SJSA1 (cell line): ENCODE measurements around the gene APOH. TPM values are rescaled to one million over a fixed set of nuclear protein-coding genes. Genes with fewer than 3 reads are reported as not detected.

Source experiments
- DNase-seq, 2 experiments: peaks; one replicate each; pipeline ENCODE4 v3.0.0-alpha.2; 2015 to 2020; ENCODE audit warnings: low spot score in 2 of 2, low read depth in 1 of 2
- H3K27ac ChIP-seq: fragments of 250-450 bp; sonication (Bioruptor Pico); 2 replicates; pipeline ENCODE4 v1.5.1; 2020; ENCODE audit warnings: mild to moderate bottlenecking, moderate library complexity
- H3K27me3 ChIP-seq: fragments of 250-450 bp; sonication (Bioruptor Pico); replicated peaks from 2 replicates; pipeline ENCODE4 v1.5.1; 2020; ENCODE audit warnings: mild to moderate bottlenecking, moderate library complexity
- H3K36me3 ChIP-seq: fragments of 250-450 bp; sonication (Bioruptor Pico); 2 replicates; pipeline ENCODE4 v1.5.1; 2020; ENCODE audit warnings: mild to moderate bottlenecking
- H3K4me1 ChIP-seq: fragments of 250-450 bp; sonication (Bioruptor Pico); replicated peaks from 2 replicates; pipeline ENCODE4 v1.6.1; 2021; ENCODE audit warnings: mild to moderate bottlenecking
- H3K4me3 ChIP-seq: fragments of 250-450 bp; sonication (Bioruptor Pico); 2 replicates; pipeline ENCODE4 v1.5.1; 2020; ENCODE audit warnings: mild to moderate bottlenecking
- H3K9me3 ChIP-seq: fragments of 250-450 bp; sonication (Bioruptor Pico); replicated peaks from 2 replicates; pipeline ENCODE4 v1.5.1; 2020; ENCODE audit warnings: mild to moderate bottlenecking
- total RNA-seq: library from RNA; depleted of rRNA; stranded (reverse); fragments of >200 nt; shearing (Covaris generic); gene quantifications from 2 replicates; pipeline ENCODE4 v1.2.3, GENCODE V29; 2014; rRNA removed

Gene APOH
- total RNA-seq, 1 experiment from 2014 or later: not detected

DNA sequence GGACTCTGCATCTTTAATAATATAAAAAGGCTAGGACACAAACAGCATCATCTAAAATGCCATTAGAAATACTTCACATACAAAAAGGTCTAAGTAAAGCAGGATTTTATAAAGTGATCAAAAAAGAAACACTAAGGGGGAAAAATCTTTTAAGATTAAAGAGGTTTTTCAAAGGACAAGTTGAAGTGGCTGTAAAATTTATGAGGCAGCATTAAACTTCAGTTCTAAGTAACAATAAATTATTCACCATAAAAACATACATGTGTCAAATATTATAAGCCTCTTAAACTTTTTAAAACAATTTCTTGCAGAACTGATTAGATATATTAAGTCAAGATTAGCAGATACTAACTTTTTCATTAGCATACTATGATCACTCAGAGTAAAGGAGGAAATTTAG, 58.0 kb downstream of the APOH start:
- no peaks in the 10 kb centered on the region for H3K4me1 ChIP-seq
- no peak overlapping the region for H3K4me3 ChIP-seq
- no peak overlapping the region for H3K27ac ChIP-seq
- no peak for DNase-seq
- no peaks in the 10 kb centered on the region for H3K27me3 ChIP-seq
- no peaks in the 10 kb centered on the region for H3K9me3 ChIP-seq
- peaks cover 22% of the 10 kb centered on the region for H3K36me3 ChIP-seq

DNA sequence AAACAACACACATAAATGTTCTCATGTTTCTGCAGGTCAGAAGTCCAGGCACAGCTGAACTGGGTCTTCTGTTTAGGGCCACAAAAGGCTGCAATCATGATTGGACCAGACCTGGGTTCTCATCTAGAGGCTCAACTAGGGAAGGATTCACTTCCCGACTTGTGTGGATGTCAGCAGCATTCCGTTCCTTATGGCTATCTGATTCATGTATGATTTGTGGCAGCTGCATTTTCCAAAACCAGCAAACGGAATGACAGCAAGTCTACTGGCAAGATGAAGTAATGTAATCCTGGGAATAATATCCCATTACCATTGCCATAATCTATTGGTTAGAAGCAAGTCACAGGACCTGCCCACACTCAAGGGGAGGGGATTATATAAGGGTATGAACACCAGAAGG, 59.4 kb downstream of the APOH start:
- Histone ChIP-seq H3K4me3 (no peak overlapping the region), H3K27me3 (no peaks in the 10 kb centered on the region), H3K36me3 (peaks cover 12% of the 10 kb centered on the region), H3K27ac (no peak overlapping the region), H3K4me1 (no peaks in the 10 kb centered on the region), H3K9me3 (no peaks in the 10 kb centered on the region)
- DNase-seq: no peak

DNA sequence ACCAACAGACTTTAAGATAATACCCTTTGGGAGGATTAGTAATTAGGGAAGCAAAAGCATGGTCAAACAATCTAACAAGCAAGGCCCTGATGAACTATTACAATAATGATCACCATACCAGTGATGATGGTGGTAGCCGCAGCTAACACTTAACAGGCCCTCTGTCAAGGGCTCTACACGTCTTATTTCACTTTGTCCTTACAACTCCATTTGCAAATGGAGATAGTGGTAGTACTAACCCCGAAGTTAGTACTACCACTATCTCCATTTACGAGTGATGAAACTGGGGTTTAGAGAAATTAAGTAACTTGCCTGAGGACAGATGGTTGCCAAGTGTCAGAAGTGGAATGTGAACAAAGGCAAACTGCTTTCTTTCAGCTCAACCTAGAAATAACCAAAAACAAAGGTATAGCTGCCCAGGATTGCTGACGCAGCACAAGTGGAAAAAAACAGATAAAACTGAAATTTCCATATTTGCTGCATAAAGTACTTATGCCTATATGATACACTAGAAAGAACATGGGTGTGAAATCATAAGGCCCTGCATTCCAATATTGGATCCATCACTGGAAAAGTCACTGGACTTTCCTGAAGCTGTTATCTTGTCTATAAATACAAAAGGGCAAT, 61.9 kb downstream of the APOH start:
- H3K9me3 ChIP-seq: no peaks in the 10 kb centered on the region
- no peak overlapping the region for H3K27ac ChIP-seq
- no peaks in the 10 kb centered on the region for H3K4me1 ChIP-seq
- H3K27me3 ChIP-seq: no peaks in the 10 kb centered on the region
- DNase-seq: no peak
- H3K4me3 ChIP-seq: no peak overlapping the region
- H3K36me3 ChIP-seq: peaks cover 8% of the 10 kb centered on the region

- no peak overlapping the region for H3K4me3 ChIP-seq
- H3K27me3 ChIP-seq: no peaks in the 10 kb centered on the region
- H3K4me1 ChIP-seq: no peaks in the 10 kb centered on the region
- no peaks in the 10 kb centered on the region for H3K9me3 ChIP-seq
- peak in 1 of 2 experiments; percentile 54 for DNase-seq
- H3K27ac ChIP-seq: no peak overlapping the region
- peaks cover 8% of the 10 kb centered on the region for H3K36me3 ChIP-seq
These were observed 63.6 kb downstream of the APOH start for GRCh38 chr17:66165537-66166123.

Other genes with a start within 250 kb of the APOH start
- 9.6 and 34.8 TPM in 2 replicates for gene CEP112, start 37.3 kb downstream of the APOH start, total RNA-seq
- gene PRKCA, start 73.2 kb upstream of the APOH start, total RNA-seq: 19.1 and 36.1 TPM in 2 replicates